A549 treated with AZD9567 at 1 μM for 4 hours (cell line): ENCODE results near the gene EML6. TPM values are rescaled to one million over a fixed set of nuclear protein-coding genes. Genes with fewer than 3 reads are reported as not detected.

Experiments
- total RNA-seq: library from RNA; stranded (reverse); fragments of 200-300 nt; extraction: Qiagen RNA extraction; gene quantifications from 5 replicates; pipeline ENCODE4 v1.2.3, GENCODE V29; 2022; ENCODE audit not compliant: insufficient read depth

EML6 gene
- total RNA-seq, result 1.3 to 1.7 TPM (median 1.4 TPM) in 5 replicates

GRCh38 chr2:54723131-54723995 is at the start of gene EML6:
Gene EML6, plus strand, starts transcription at chr2:54723662. Its CDS starts 1,400 bp downstream, at chr2:54725062.

